RWPE2 (cell line): ENCODE data around the gene THRA.

Experiments used
- ATAC-seq: fragments of 200-7000 bp; cut with Tn5 transposase; 3 replicates; pipeline ENCODE4 v1.9.1; 2021; ENCODE audit warnings: low read depth
- DNase-seq: peaks from one replicate; pipeline ENCODE4 v3.0.0-alpha.2; 2020; ENCODE audit warnings: low spot score
- H3K27ac ChIP-seq: fragments of 450-650 bp; 2 replicates; pipeline ENCODE4 v1.5.1; 2017; ENCODE audit warnings: mild to moderate bottlenecking; ENCODE audit not compliant: poor library complexity, severe bottlenecking
- H3K27me3 ChIP-seq: fragments of 250-450 bp; sonication (Bioruptor Pico); 2 replicates; pipeline ENCODE4 v1.5.1; 2021; ENCODE audit warnings: mild to moderate bottlenecking, moderate library complexity; ENCODE audit not compliant: insufficient read depth, poor library complexity, severe bottlenecking
- H3K36me3 ChIP-seq: fragments of 250-450 bp; sonication (Bioruptor Pico); 2 replicates; pipeline ENCODE4 v1.5.1; 2020; ENCODE audit warnings: low read depth, mild to moderate bottlenecking, moderate library complexity
- H3K4me1 ChIP-seq: fragments of 250-450 bp; sonication (Bioruptor Pico); 2 replicates; pipeline ENCODE4 v1.5.1; 2021; ENCODE audit warnings: mild to moderate bottlenecking, moderate library complexity; ENCODE audit not compliant: insufficient read depth, poor library complexity, severe bottlenecking
- H3K4me3 ChIP-seq: fragments of 250-450 bp; sonication (Bioruptor Pico); 2 replicates; pipeline ENCODE4 v1.5.1; 2021; ENCODE audit warnings: mild to moderate bottlenecking, moderate library complexity; ENCODE audit not compliant: severe bottlenecking
- H3K9me3 ChIP-seq: fragments of 250-450 bp; sonication (Bioruptor Pico); 2 replicates; pipeline ENCODE4 v1.5.1; 2021; ENCODE audit warnings: mild to moderate bottlenecking, moderate library complexity; ENCODE audit not compliant: severe bottlenecking
- TF ChIP-seq, protein P1 (sequence below): fragments of 450-650 bp; IDR thresholded peaks from one replicate; pipeline ENCODE4 v1.5.1; 2017; ENCODE audit warnings: mild to moderate bottlenecking, moderate library complexity; ENCODE audit not compliant: poor library complexity, severe bottlenecking

Gene THRA

DNA sequence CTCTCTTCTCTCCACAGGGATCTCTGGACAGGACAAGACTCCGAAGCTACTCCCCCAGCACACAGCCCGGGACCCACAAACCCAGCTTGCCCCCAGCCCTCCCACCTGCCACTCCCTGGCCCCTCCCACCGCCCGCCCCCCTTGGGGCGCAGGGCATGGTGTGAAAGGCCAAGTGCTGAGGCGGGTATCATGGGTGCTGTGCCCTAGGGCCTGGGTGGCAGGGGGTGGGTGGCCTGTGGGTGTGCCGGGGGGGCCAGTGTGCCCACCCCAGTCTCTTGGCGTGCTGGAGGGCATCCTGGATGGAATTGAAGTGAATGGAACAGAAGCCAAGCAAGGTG is 11.4 kb downstream of the THRA start:
- H3K36me3 ChIP-seq = peaks cover 8% of the 10 kb centered on the region; the same call in 1 of the 2 replicates
- no peak overlapping the region for H3K27ac ChIP-seq
- peaks cover 47% of the 10 kb centered on the region for H3K4me1 ChIP-seq
- H3K9me3 ChIP-seq = no peaks in the 10 kb centered on the region
- no peak overlapping the region for H3K4me3 ChIP-seq
- TF ChIP-seq, protein P1, sequence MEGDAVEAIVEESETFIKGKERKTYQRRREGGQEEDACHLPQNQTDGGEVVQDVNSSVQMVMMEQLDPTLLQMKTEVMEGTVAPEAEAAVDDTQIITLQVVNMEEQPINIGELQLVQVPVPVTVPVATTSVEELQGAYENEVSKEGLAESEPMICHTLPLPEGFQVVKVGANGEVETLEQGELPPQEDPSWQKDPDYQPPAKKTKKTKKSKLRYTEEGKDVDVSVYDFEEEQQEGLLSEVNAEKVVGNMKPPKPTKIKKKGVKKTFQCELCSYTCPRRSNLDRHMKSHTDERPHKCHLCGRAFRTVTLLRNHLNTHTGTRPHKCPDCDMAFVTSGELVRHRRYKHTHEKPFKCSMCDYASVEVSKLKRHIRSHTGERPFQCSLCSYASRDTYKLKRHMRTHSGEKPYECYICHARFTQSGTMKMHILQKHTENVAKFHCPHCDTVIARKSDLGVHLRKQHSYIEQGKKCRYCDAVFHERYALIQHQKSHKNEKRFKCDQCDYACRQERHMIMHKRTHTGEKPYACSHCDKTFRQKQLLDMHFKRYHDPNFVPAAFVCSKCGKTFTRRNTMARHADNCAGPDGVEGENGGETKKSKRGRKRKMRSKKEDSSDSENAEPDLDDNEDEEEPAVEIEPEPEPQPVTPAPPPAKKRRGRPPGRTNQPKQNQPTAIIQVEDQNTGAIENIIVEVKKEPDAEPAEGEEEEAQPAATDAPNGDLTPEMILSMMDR = no peak
- no peaks in the 10 kb centered on the region for H3K27me3 ChIP-seq
- no peak for ATAC-seq
- no peak for DNase-seq

DNA sequence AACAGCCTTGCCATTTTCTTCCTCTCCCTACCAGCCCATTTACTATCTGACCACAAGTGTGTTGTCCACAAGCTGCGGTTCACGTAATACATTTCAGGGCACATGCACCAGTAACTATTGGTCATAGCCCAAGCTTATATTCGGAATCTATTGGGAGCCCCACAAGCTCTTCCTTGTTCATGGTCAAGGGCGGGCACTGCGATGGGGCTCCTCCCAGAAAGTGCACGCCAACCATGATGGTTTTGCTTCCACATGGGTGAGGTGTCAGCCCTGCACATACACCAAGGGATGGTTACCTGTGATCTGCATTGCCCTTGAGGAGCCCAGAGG is 12.1 kb downstream of the THRA start:
- ATAC-seq (peak; percentile 4; the same call in 1 of the 3 replicates), DNase-seq (no peak)
- H3K27ac ChIP-seq = peak overlapping the region; percentile 21
- no peaks in the 10 kb centered on the region for H3K27me3 ChIP-seq
- TF ChIP-seq, protein P1 = no peak
- no peak overlapping the region for H3K4me3 ChIP-seq
- peaks cover 40% of the 10 kb centered on the region for H3K4me1 ChIP-seq
- H3K9me3 ChIP-seq = no peaks in the 10 kb centered on the region
- peaks cover 8% of the 10 kb centered on the region; the same call in 1 of the 2 replicates for H3K36me3 ChIP-seq

DNA sequence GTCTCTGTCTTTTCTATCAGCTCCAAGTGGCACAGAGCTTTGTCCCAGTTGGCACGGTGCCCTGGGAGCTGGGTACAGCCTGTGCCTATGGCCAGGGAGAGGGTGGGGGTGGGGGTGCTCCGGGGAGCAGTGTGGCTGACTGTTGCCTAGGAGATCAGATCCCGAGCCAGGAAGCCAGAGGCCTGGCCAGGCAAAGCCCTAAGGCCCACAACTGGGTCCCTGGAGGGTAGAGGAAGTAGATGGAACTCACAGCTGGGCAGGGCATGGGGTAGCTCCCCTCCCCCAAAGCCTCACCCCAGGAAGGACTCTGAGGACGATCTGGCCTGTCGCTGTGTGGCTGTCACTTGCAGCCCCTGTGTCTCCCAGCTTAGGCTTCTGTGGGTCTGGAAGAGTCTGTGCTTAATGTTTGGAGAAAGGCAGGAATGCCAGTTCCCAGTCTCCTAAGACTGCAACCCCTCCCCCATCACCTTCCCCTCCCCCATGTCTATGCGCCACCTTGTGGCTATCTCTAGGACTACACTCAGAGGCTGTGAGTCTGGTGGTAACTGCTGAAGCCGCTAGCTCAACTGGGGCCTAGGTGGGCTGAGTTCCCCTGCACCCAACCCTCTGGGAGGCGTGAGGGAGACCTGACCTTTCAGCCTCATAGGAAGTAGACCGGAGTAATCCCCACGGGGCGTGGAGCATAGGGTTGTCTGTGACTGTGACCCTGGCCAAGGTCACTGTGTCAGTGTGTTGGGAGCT is 12.6 kb downstream of the THRA start:
- Histone ChIP-seq H3K4me3 (no peak overlapping the region), H3K9me3 (no peaks in the 10 kb centered on the region), H3K27me3 (no peaks in the 10 kb centered on the region), H3K4me1 (peaks cover 35% of the 10 kb centered on the region), H3K36me3 (peaks cover 8% of the 10 kb centered on the region; the same call in 1 of the 2 replicates), H3K27ac (peak overlapping the region; percentile 21)
- ATAC-seq (peak; percentile 32; the same call in 2 of the 3 replicates), DNase-seq (no peak)
- TF ChIP-seq, protein P1 = peak; percentile 86

DNA sequence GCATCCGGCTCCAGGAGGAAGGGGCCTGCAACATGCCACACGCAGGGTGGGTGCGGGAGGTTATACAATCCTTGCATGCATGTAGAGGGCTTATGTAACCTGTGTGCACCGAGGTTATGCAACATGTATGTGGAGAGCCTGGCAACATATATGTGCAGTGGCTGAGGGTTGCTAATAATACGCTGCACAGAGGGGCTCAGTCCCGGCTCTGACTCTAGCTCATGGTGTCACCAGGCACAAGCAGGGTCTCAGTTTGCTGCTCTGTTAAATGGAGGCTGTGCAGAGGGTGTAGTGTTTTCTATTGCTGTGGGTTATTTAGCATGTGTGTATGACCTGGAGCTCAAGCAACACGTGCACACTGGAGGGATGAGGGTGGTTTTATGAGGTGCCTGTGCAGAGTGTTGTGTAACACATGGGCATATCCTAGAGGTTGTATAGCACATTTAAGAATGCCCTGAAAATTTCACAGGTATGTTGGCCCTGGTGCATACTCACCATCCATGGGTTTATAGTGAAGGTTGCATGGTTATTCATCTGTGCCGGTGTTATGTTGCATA is 13.3 kb downstream of the THRA start:
- H3K4me1 ChIP-seq = peaks cover 30% of the 10 kb centered on the region
- no peak for DNase-seq
- peak overlapping the region; percentile 21 for H3K27ac ChIP-seq
- H3K9me3 ChIP-seq = no peaks in the 10 kb centered on the region
- TF ChIP-seq, protein P1 = no peak
- no peak overlapping the region for H3K4me3 ChIP-seq
- peaks cover 8% of the 10 kb centered on the region; the same call in 1 of the 2 replicates for H3K36me3 ChIP-seq
- no peak for ATAC-seq
- no peaks in the 10 kb centered on the region for H3K27me3 ChIP-seq

DNA sequence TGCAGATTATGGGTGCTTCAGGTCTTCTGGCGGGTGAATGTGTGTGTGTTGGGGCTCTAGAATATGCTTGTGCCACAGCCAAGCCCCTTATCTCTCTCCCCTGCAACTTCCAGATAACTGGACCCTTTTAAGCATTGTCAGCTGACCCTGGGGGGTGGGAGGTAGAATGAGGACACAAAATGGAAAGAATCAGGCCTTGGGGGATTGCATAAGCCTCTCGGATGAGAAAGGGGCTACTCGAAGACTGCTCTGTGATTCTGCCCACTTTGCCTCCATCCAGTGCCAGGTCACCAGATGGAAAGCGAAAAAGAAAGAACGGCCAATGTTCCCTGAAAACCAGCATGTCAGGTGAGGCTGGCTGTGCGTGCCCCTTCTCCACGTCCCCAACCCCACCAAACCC is 13.8 kb downstream of the THRA start:
- DNase-seq (no peak), ATAC-seq (no peak)
- no peaks in the 10 kb centered on the region for H3K27me3 ChIP-seq
- peaks cover 25% of the 10 kb centered on the region for H3K4me1 ChIP-seq
- H3K27ac ChIP-seq = no peak overlapping the region
- no peaks in the 10 kb centered on the region for H3K9me3 ChIP-seq
- H3K4me3 ChIP-seq = no peak overlapping the region
- H3K36me3 ChIP-seq = peaks cover 8% of the 10 kb centered on the region; the same call in 1 of the 2 replicates
- TF ChIP-seq, protein P1 = no peak
